ENCODE results near the gene FOXC1. TPM values are rescaled to one million over a fixed set of nuclear protein-coding genes. Genes with fewer than 3 reads are reported as not detected.

FOXC1 gene
- total RNA-seq, 4 donors from 2014 or later: 3.1 to 16.9 (median 7.2) TPM

DNA sequence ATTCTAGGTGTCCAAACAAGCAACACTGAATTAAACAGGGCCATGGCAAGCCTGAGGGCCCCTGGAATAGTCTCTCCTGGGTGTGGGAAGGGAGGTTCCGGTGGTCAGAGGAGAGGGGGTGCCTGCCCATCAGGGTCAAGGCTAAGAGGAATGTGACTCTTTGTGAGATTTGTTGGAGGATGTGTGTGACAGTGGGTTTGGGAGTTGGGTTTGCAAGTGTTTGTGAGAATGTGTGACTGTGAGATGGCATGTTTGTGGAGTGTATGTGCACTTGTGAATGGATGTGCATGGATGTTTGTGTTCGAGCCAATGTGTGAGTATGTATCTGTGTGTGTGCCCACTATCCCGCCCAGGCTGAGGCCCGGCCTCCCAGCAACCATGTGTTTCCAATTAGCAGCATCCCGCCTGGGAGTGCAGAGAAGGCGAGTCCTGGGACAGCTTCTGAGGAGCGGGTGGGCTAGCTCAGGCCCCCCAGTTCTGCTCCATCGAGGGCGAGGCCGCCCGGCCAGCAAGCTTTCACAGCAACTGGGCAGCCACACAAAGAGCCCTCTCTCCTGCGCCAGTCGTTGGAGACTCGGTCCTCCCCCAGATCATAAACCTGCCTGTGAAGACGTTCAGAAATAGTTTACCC lies 12.6 kb downstream of the FOXC1 start:
- no peaks in the 10 kb centered on the region for H3K36me3 ChIP-seq
- no peak overlapping the region for H3K27ac ChIP-seq
- 90 to 100% methylated on average over 2 to 4 of the region's 15 CpGs for WGBS, 2 donors (ENCODE audit: low coverage in 1 of 2)
- no peaks in the 10 kb centered on the region for H3K9me3 ChIP-seq
- H3K4me3 ChIP-seq: no peak overlapping the region
- ATAC-seq: no peak
- H3K27me3 ChIP-seq: peaks cover 96% of the 10 kb centered on the region
- H3K4me1 ChIP-seq: peaks cover 0 to 41% (median 0%) of the 10 kb centered on the region in 3 donors
- TF ChIP-seq CTCF (IDR thresholded peaks at IDR 0.05) (no peak), POLR2AphosphoS5 (IDR thresholded peaks at IDR 0.05) (no peak), EP300 (IDR thresholded peaks at IDR 0.05) (no peak), POLR2A (IDR thresholded peaks at IDR 0.05) (no peak)

DNA sequence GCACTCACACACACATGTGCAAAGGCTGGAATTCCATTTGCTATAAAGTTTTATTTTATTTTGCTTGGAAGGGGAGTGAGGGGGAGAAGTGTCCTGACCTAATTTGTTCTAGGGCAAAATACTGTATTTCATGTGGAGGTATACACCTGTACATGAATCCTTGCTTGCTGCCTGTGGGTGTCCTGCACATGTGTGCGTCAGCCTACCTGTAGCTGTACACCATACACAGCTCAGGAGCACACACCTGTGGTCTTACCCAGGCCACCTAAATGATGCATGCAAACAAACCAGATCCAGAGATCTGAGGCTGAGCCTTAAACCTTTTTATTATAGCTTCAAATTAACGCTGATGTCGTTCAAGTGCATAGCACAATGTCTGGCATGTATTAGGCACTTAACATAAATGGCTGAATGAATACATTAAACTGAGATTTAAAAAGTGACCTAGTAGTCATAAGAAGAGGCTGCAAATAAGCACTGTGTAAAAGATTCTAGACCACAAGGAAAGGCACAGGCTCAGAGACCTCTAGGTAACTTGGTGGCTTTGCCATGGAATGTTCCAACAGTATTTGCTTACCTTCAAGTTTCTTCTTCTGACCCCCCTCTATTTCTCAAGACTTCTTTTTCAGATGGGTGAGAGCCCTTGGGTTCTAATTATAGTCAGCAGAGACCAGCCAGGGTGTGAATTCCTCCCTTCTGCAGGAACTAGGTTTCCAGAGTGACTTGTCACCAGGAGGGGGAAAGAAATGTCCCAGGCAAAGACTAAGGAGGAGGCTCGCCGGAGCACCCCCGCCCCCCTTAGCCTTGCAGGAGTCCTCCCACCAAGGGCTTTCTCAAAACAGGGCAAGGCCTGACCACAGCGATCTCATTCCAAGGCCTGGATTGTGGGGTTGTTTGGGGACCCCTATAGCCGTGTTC lies 13.4 kb downstream of the FOXC1 start:
- no peaks in the 10 kb centered on the region for H3K9me3 ChIP-seq
- H3K4me1 ChIP-seq: peaks cover 0 to 41% (median 0%) of the 10 kb centered on the region in 3 donors
- H3K4me3 ChIP-seq: no peak overlapping the region
- H3K27ac ChIP-seq: no peak overlapping the region
- no peak for ATAC-seq
- no peaks in the 10 kb centered on the region for H3K36me3 ChIP-seq
- H3K27me3 ChIP-seq: peaks cover 96% of the 10 kb centered on the region
- TF ChIP-seq POLR2AphosphoS5 (IDR thresholded peaks at IDR 0.05) (no peak), EP300 (IDR thresholded peaks at IDR 0.05) (no peak), POLR2A (IDR thresholded peaks at IDR 0.05) (no peak), CTCF (IDR thresholded peaks at IDR 0.05) (no peak)
- 94 to 100% methylated on average over 3 to 6 of the region's 8 CpGs for WGBS, 2 donors (ENCODE audit: low coverage in 1 of 2)

- H3K36me3 ChIP-seq: no peaks in the 10 kb centered on the region
- H3K4me3 ChIP-seq: peak overlapping the region in 1 of 2 donors; percentile 62
- peak overlapping the region in 2 of 4 donors; percentile 52 to 76 for H3K27ac ChIP-seq
- 76% methylated on average over 3 of the region's 12 CpGs; no CpG with 5 or more reads in 1 of the 2 donors for WGBS, 2 donors (ENCODE audit: low coverage in 1 of 2)
- H3K27me3 ChIP-seq: peaks cover 96% of the 10 kb centered on the region
- TF ChIP-seq POLR2AphosphoS5 (IDR thresholded peaks at IDR 0.05): no peak
- H3K9me3 ChIP-seq: no peaks in the 10 kb centered on the region
- peaks cover 0 to 41% (median 0%) of the 10 kb centered on the region in 3 donors for H3K4me1 ChIP-seq
- ATAC-seq: no peak
Measured at GRCh38 chr6:1623769-1624057, 14.0 kb downstream of the FOXC1 start.

GRCh38 chr6:1624058-1624850 lies 14.5 kb downstream of the FOXC1 start:
- TF ChIP-seq POLR2A (IDR thresholded peaks at IDR 0.05) (no peak), CTCF (IDR thresholded peaks at IDR 0.05) (no peak), EP300 (IDR thresholded peaks at IDR 0.05) (no peak), POLR2AphosphoS5 (IDR thresholded peaks at IDR 0.05) (no peak)
- H3K27ac ChIP-seq: peak overlapping the region in 3 of 4 donors; percentile 52 to 76 (median 54)
- WGBS, 2 donors (ENCODE audit: low coverage in 1 of 2): 8 to 13% methylated on average over 19 to 23 of the region's 66 CpGs
- no peak for ATAC-seq
- H3K27me3 ChIP-seq: peaks cover 96% of the 10 kb centered on the region
- peak overlapping the region; percentile 37 to 62 for H3K4me3 ChIP-seq
- H3K4me1 ChIP-seq: peaks cover 0 to 41% (median 0%) of the 10 kb centered on the region in 3 donors
- no peaks in the 10 kb centered on the region for H3K36me3 ChIP-seq
- no peaks in the 10 kb centered on the region for H3K9me3 ChIP-seq
